Stimulated activated naive CD8-positive, alpha-beta T cell treated with anti-CD3 and anti-CD28 coated beads, Interleukin-15, Interleukin-2, amounts not matched to agents 100 U/mL and 50 U/mL, for 24 hours (primary cell): ENCODE data around the gene TRPV3.
"Not testable (repeated sequence)": the region's sequence is repeated elsewhere in the genome, so short reads cannot be mapped to it uniquely, and the experiment has no call there.

Source experiments
- ATAC-seq: fragments of 150-1000 bp; cut with Tn5 transposase; one replicate; pipeline ENCODE4 v1.10.0; 2021
- DNase-seq: peaks from one replicate; pipeline ENCODE4 v3.0.0; 2021

The TRPV3 gene

GRCh38 chr17:3524024-3524423 lies 33.6 kb downstream of the TRPV3 start:
- no peak for ATAC-seq
- no peak for DNase-seq

DNA sequence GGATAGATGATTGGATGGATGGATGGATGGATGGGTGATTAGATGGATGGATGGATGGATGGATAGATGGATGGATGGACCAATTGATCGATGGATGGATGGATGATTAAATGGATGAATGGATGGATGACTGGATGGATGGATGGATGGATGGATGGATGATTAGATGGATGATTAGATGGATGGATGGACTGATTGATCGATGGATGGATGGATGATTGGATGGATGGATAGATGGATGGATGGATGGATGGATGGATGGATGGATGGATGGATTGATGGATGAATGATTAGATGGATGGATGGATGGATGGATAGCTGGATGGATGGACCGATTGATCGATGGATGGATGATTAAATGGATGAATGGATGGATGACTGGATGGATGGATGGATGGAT lies 38.1 kb downstream of the TRPV3 start:
- ATAC-seq, DNase-seq: not testable (repeated sequence)

- ATAC-seq, result no peak
These were observed 42.7 kb downstream of the TRPV3 start for GRCh38 chr17:3514873-3515272.

GRCh38 chr17:3514167-3514566 lies 43.4 kb downstream of the TRPV3 start:
- not testable (repeated sequence) for ATAC-seq, DNase-seq

More at GRCh38 chr17:3514873-3515272, 42.7 kb downstream of the TRPV3 start:
- no peak for DNase-seq

GRCh38 chr17:3513305-3514035 lies 44.1 kb downstream of the TRPV3 start:
- DNase-seq (no peak), ATAC-seq (no peak)

GRCh38 chr17:3512505-3513171 lies 45.0 kb downstream of the TRPV3 start:
- DNase-seq, result no peak
- no peak for ATAC-seq

DNA sequence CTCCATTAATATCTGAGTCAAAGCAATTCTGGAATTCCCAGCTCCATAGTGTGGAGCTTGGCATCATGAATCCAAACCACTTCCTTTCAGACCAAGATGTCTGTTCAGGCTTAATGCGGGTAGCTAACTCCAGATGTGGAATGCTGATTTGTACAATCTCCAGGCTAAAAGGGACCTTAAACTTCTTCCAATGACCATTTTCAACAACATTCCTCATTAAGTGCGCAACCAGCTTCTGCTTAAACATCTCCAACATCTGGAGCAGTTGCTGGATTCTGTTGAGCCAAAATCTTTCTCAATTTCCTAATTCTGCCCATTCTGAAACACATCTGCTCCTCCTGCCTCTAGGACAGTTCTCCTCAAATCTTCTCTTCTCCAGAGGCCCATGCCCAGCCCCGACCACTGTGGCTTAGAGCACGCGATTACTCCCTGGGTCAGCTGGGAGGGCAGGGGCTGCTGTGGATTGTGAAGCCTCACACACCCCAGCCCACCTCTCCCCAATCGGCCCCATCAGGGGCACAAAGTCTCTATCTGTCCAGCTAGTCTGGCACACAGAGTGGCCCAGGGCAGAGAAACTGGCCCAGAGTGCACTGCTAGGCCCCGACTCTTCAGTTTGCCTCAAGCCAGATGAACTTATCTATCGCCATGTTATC lies 45.6 kb downstream of the TRPV3 start:
- DNase-seq (no peak), ATAC-seq (no peak)

- DNase-seq, result no peak
- no peak for ATAC-seq
These were observed 47.5 kb downstream of the TRPV3 start for GRCh38 chr17:3510090-3510489.

- ATAC-seq (no peak), DNase-seq (no peak)
These were observed 49.7 kb downstream of the TRPV3 start for GRCh38 chr17:3507869-3508268.

DNA sequence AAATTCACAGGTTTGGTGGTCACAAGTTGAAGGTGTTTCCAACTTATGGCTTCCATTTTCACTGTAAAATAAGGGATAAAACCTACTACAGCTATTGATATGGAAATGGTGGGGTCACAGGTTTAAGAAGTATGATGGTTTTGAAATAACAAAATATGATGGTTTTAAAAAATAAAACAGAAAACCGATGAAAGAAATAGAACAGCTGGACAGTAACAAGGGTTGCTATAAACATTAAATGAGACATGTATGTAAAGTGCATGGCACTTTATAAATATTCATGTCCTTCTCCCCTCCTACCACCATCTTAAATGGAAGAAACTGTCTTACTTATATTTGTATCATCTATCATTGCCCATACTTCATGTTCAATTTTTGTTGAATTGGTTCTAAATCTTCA lies 50.5 kb downstream of the TRPV3 start:
- ATAC-seq, result no peak
- no peak for DNase-seq

GRCh38 chr17:3506054-3506453 lies 51.6 kb downstream of the TRPV3 start:
- ATAC-seq (no peak), DNase-seq (no peak)

GRCh38 chr17:3505008-3505407 lies 52.6 kb downstream of the TRPV3 start:
- no peak for ATAC-seq
- no peak for DNase-seq

DNA sequence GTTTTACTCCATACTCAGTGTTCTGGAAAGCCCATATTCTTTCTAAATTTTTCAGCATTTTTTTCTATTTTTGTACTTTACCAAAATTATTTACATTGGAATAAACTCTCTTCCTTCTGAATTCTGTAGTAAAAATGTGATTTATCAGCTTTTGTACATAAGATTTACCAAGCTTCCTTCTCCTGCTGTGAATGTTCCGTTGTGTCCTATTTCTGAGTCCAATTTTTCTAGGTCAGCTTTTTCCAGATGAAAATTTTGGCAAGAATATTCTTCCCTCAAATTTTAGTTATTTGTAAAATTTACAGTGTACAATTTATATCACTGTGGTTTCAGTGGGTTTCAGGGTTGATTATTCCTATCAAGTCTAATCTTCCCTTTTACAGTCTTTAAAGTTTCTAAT lies 54.3 kb downstream of the TRPV3 start:
- ATAC-seq (no peak), DNase-seq (no peak)

GRCh38 chr17:3502466-3502865 lies 55.1 kb downstream of the TRPV3 start:
- no peak for DNase-seq
- no peak for ATAC-seq

- ATAC-seq, result no peak
- no peak for DNase-seq
These were observed 56.3 kb downstream of the TRPV3 start for GRCh38 chr17:3501344-3501743.

DNA sequence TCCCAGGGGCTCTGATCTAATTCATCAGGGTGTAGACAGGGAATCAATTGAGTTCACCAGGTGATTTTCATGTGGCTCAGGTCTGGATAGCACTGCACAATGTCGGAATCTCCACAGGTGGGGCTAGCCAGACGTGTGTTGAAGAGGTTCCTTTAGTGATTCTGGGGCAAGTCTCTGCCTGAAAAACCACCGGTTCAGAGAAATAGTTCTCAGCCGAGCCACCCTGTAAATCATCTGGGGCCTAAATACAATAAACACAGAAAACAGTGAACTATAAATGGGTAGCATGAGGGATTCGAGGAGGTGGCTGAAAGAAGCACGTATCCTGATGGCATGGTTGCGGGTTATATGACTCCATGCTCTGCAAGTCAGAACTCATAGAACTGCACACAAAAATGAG lies 60.5 kb downstream of the TRPV3 start:
- ATAC-seq (no peak), DNase-seq (no peak)

DNA sequence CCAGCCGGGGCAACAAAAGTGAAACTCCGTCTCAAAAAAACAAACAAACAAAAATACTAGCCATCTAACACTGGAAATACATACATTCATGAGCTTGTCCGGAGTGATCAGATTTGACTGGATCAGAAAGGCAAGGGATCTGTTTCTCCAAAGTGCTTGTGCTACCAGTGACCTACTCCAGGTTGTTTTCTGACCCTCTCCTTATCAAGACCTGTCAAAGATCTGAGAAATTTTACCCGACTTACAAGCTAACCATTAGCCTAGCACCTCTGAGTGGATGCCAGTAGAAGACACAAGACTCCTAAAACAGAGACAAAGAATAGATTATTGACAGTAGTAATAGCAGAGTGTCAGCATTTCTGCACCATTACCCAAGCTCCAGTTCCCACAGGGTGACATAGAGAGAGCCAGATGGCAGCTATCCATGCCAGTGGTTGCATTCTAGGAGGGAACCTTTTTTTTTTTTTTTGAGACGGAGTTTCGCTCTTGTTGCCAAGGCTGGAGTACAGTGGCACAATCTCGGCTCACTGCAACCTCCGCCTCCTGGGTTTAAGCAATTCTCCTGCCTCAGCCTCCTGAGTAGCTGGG lies 72.0 kb downstream of the TRPV3 start:
- ATAC-seq (no peak), DNase-seq (no peak)

DNA sequence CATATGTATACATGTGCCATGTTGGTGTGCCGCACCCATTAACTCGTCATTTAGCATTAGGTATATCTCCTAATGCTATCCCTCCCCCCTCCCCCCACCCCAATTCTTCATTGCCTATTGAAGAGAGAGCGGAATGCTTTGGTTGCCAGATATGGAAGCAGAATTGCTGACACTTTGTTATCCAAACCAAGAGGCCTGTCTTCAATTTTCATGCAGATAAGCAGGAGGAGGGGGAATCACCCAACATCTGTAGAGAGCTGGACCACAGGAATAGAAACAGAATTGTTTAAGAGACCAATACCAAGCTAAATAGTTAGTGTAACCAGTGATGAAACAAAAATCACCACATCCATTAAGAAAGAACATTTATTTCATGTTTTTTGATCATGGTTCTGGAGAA lies 74.8 kb downstream of the TRPV3 start:
- DNase-seq (no peak), ATAC-seq (no peak)

GRCh38 chr17:3479988-3480387 lies 77.6 kb downstream of the TRPV3 start:
- ATAC-seq (no peak), DNase-seq (no peak)

GRCh38 chr17:3475812-3476610 lies 81.6 kb downstream of the TRPV3 start, which contains the start of gene ASPA:
TSS of gene ASPA (plus strand) at chr17:3475997. CDS start at chr17:3476160, 163 bp downstream.
- DNase-seq (no peak), ATAC-seq (no peak)

GRCh38 chr17:3475251-3475685 lies 82.3 kb downstream of the TRPV3 start:
- ATAC-seq (no peak), DNase-seq (no peak)

DNA sequence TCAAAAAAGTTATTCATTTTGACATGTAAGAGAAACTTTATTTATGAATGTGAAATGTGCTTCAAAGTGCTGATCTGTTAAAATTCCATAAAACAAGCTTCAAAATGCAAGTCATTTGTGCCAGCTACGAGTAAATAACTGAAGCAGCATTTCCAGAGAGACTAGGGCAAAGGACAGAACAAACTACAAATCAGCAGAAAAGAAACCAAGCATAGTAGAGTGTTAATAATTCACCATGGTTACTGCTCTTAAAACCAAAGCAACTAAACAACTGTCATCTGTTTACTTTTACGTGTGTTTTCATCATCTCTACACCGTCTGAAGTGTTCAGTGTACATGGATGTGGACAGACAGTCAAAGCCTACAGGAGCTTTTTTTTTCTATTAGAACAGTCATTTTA lies 83.4 kb downstream of the TRPV3 start:
- DNase-seq (no peak), ATAC-seq (no peak)
